Measurements from ENCODE around the gene LAYN. TPM values are rescaled to one million over a fixed set of nuclear protein-coding genes. Genes with fewer than 3 reads are reported as not detected.

The LAYN gene
- total and polyA plus RNA-seq, 2 donors (not counting 3 experiments of a cell fraction or from before 2014, with no cell fraction given), result 0.92 to 2.2 TPM

DNA sequence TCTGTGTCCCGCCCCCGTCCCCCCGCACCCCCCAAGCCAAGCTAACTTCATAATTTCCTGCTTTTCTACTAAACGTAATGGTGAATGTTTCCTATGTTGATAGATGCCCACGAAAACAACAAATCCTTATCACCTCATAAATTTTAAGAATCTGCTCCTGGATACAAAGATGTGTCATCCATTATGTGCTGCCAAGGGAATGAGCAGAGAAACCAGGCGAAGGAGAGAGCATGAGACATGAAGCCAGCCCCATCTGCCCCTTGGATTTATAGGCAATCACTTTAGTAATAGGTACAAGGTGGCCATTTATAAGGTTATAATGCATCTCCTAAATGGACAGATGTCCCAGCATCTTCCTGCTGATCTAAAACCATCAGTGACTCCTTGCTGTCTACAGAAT lies 30.3 kb downstream of the LAYN start:
- Histone ChIP-seq H3K79me2 (ENCODE audit: control insufficient read depth, insufficient read depth, low read length) (no peaks in the 10 kb centered on the region), H3K4me3 (replicated peaks in 1 of 3; ENCODE audit: insufficient read depth in 1 of 3, low read depth in 1 of 3, low read length in 3 of 3) (no peak overlapping the region), H3K36me3 (ENCODE audit: control insufficient read depth in 2 of 2, extremely low read depth in 1 of 2, insufficient read depth in 2 of 2, low read length in 2 of 2) (no peaks in the 10 kb centered on the region), H3K27me3 (ENCODE audit: control insufficient read depth in 2 of 2, insufficient read depth in 2 of 2, low read length in 2 of 2) (no peaks in the 10 kb centered on the region), H4K20me1 (replicated peaks; ENCODE audit: control insufficient read depth, extremely low read depth, insufficient read depth, low read length) (no peaks in the 10 kb centered on the region), H3K27ac (ENCODE audit: insufficient read depth, low read depth, low read length) (no peak overlapping the region), H3K9ac (replicated peaks; ENCODE audit: extremely low read depth, insufficient read depth, low read length) (no peak overlapping the region), H3K9me1 (replicated peaks; ENCODE audit: control insufficient read depth, extremely low read depth, insufficient read depth, low read length) (no peaks in the 10 kb centered on the region), H2AFZ (ENCODE audit: low read depth, low read length) (no peak overlapping the region), H3K4me1 (ENCODE audit: control insufficient read depth, extremely low read depth, insufficient read depth, low read length) (peaks cover 5% of the 10 kb centered on the region), H3K9me3 (replicated peaks; ENCODE audit: control insufficient read depth, insufficient read depth, low read length) (no peaks in the 10 kb centered on the region), H3K4me2 (ENCODE audit: insufficient read depth, low read length) (no peak overlapping the region)
- BruUV-seq (replicated peaks), result no TSS peak
- ChIA-PET POLR2A (no interaction called here), CTCF (interaction anchor here (0.9 to 1.2 kb wide), 3 partner anchors 16 to 207 kb away, joined by 3 to 4 read pairs (median 3); no protein-coding TSS in a partner anchor)
- intact Hi-C loops (cut with micrococcal nuclease), result no loop called here
- no peak for TF ChIP-seq JUN (IDR thresholded peaks at IDR 0.05; ENCODE audit: borderline replicate concordance, insufficient read depth, insufficient read length, low read depth)
- TF ChIP-seq MAX (IDR thresholded peaks at IDR 0.05; ENCODE audit: insufficient read depth, insufficient read length), result no peak
- no peak for TF ChIP-seq POLR2AphosphoS5 (IDR thresholded peaks at IDR 0.05; ENCODE audit: insufficient read depth, low read depth, low read length)
- no peak for TF ChIP-seq GATA2 (IDR thresholded peaks at IDR 0.05; ENCODE audit: insufficient read depth, insufficient read length, low read depth, low read length)
- TF ChIP-seq EZH2 (IDR thresholded peaks at IDR 0.05; ENCODE audit: borderline replicate concordance, low read depth, low read length, severe bottlenecking), result no peak
- dilution Hi-C loops (cut with MboI; ENCODE audit: extremely low pct_ligation_motif_present, low sequenced_read_pairs), result no loop called here
- DNase-seq (ENCODE audit: low read depth, low spot score), result peak; percentile 47
- FAIRE-seq, result no peak

GRCh38 chr11:111571829-111572501 lies 31.4 kb downstream of the LAYN start:
- TF ChIP-seq MAX (IDR thresholded peaks at IDR 0.05; ENCODE audit: insufficient read depth, insufficient read length) (no peak), EZH2 (IDR thresholded peaks at IDR 0.05; ENCODE audit: borderline replicate concordance, low read depth, low read length, severe bottlenecking) (no peak), JUN (IDR thresholded peaks at IDR 0.05; ENCODE audit: borderline replicate concordance, insufficient read depth, insufficient read length, low read depth) (no peak), GATA2 (IDR thresholded peaks at IDR 0.05; ENCODE audit: insufficient read depth, insufficient read length, low read depth, low read length) (no peak), CTCF (IDR thresholded peaks at IDR 0.05; ENCODE audit: extremely low read depth in 1 of 2, insufficient read depth in 1 of 2, low read depth in 1 of 2, low read length in 2 of 2) (no peak), POLR2A (IDR thresholded peaks at IDR 0.05; ENCODE audit: low read depth, low read length) (no peak), FOS (IDR thresholded peaks at IDR 0.05; ENCODE audit: borderline replicate concordance, insufficient read depth, low read length) (no peak), MYC (IDR thresholded peaks at IDR 0.05; ENCODE audit: low read depth, low read length) (no peak), POLR2AphosphoS5 (IDR thresholded peaks at IDR 0.05; ENCODE audit: insufficient read depth, low read depth, low read length) (no peak)
- Histone ChIP-seq H3K79me2 (ENCODE audit: control insufficient read depth, insufficient read depth, low read length) (no peaks in the 10 kb centered on the region), H3K9me3 (replicated peaks; ENCODE audit: control insufficient read depth, insufficient read depth, low read length) (no peaks in the 10 kb centered on the region), H3K27me3 (ENCODE audit: control insufficient read depth in 2 of 2, insufficient read depth in 2 of 2, low read length in 2 of 2) (no peaks in the 10 kb centered on the region), H3K9ac (replicated peaks; ENCODE audit: extremely low read depth, insufficient read depth, low read length) (no peak overlapping the region), H3K27ac (ENCODE audit: insufficient read depth, low read depth, low read length) (no peak overlapping the region), H3K4me1 (ENCODE audit: control insufficient read depth, extremely low read depth, insufficient read depth, low read length) (peaks cover 5% of the 10 kb centered on the region), H3K9me1 (replicated peaks; ENCODE audit: control insufficient read depth, extremely low read depth, insufficient read depth, low read length) (no peaks in the 10 kb centered on the region), H3K4me2 (ENCODE audit: insufficient read depth, low read length) (no peak overlapping the region), H2AFZ (ENCODE audit: low read depth, low read length) (no peak overlapping the region), H3K4me3 (replicated peaks in 1 of 3; ENCODE audit: insufficient read depth in 1 of 3, low read depth in 1 of 3, low read length in 3 of 3) (no peak overlapping the region), H3K36me3 (ENCODE audit: control insufficient read depth in 2 of 2, extremely low read depth in 1 of 2, insufficient read depth in 2 of 2, low read length in 2 of 2) (no peaks in the 10 kb centered on the region), H4K20me1 (replicated peaks; ENCODE audit: control insufficient read depth, extremely low read depth, insufficient read depth, low read length) (no peaks in the 10 kb centered on the region)
- DNase-seq (ENCODE audit: low read depth, low spot score), result peak; percentile 54
- ChIA-PET POLR2A (no interaction called here), CTCF (interaction anchor here (0.8 to 1.0 kb wide), 3 partner anchors 10 to 206 kb away, joined by 3 to 4 read pairs (median 3); no protein-coding TSS in a partner anchor)
- dilution Hi-C loops (cut with MboI; ENCODE audit: extremely low pct_ligation_motif_present, low sequenced_read_pairs), result no loop called here
- no peak for FAIRE-seq
- intact Hi-C loops (cut with micrococcal nuclease), result no loop called here
- no TSS peak for BruUV-seq (replicated peaks)
